ENCODE results near the gene SCLY.

SCLY gene

GRCh38 chr2:238098901-238099713 is 38.3 kb downstream of the SCLY start:
- DNase-seq, result no peak

DNA sequence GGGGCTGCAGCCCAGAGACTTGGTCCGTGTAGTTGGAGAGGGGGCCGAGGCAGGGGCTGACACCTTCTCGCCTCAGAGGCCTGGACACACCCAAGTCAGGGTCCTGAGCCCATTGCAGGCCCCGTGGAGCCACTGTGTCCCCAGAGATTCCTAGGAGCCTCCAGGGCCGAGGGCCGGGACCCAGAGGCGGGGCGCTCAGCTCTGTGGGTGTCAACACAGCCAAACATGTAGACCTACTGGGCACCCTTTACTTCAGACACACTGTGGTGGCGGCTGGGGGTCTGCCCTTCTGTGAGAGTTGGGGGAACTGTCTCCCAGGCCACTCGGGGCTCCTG is 38.9 kb downstream of the SCLY start:
- no peak for DNase-seq

DNA sequence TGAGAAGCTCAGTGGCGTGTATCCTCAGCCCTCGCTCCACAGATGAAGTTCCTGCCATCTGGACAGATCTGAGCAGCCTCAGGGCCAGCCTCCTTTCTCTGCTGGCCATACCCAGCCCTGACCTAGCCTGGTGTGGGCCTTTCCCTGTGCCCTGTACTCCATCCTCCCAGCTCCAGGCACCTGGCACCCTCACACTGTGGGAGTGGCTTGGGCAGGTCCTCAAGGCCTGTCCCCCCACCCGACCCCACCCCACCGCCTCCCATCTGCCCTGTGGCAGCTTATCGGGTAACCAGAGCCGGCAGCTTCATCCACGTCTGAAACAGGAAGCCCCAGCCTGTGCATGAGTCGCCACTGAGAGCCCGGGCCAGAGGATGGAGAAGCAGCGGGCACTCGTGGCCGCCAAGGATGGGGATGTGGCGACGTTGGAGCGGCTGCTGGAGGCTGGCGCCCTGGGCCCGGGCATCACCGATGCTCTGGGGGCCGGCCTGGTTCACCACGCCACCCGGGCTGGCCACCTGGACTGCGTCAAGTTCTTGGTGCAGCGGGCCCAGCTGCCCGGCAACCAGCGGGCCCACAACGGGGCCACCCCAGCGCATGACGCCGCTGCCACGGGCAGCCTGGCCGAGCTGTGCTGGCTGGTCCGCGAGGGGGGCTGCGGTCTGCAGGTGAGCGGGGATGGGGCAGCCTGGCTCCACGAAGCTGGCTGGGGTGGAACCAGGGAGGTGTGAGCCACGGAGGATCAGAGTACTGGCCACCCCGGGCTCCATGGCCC is 39.4 kb downstream of the SCLY start, which contains the start of gene ESPNL:
Gene ESPNL, plus strand, starts transcription at position 292 of the 772 bp plus-strand sequence. Its CDS starts 80 bp downstream, at position 372.
- DNase-seq, result no peak

- no peak for DNase-seq
Observed at GRCh38 chr2:238100821-238101771, 40.3 kb downstream of the SCLY start.

DNA sequence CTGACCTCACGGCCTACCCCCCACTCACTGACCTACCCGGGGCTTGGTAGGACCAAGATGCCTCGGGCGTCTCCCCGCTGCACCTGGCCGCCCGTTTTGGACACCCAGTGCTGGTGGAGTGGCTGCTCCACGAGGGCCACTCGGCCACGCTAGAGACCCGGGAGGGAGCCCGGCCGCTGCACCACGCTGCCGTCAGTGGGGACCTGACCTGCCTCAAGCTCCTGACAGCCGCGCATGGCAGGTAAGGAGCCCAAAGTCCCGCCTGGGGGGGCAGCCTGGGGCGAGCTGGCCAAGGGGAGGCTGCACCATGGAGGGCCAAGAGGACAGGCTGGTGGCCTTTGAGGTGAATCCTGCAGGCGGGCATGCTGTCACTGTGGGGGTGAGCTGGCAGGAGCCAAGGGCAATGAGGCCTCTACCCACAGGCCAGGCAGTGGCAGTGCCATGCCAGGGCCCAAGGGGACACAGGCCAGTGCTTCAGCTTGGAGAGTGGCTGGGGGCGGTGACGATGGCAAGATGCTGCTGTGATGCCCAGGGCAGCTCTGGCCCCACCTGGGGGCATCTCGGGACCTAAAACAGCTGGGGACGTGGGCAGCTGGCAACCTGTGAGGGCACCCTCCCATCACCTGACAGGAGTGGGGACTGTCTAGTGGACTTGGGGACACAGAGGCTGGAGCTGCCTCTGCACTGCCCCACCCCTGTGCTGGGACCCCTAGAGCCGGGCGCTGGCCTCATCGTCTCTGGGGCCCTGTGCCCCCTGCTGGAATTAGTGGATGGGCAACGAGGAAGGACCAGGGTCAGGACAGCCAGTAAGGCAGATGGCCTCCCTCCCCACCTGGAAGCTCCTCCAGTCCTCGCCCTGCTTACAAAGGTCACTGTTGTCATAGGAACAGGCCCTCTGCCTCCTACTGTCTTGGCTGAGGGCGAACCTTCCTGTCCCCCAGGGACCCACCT is 41.4 kb downstream of the SCLY start:
- peak; percentile 27 for DNase-seq

- no peak for DNase-seq
Observed at GRCh38 chr2:238102865-238103264, 42.1 kb downstream of the SCLY start.

- DNase-seq, result no peak
Observed at GRCh38 chr2:238103465-238104225, 42.8 kb downstream of the SCLY start.

DNA sequence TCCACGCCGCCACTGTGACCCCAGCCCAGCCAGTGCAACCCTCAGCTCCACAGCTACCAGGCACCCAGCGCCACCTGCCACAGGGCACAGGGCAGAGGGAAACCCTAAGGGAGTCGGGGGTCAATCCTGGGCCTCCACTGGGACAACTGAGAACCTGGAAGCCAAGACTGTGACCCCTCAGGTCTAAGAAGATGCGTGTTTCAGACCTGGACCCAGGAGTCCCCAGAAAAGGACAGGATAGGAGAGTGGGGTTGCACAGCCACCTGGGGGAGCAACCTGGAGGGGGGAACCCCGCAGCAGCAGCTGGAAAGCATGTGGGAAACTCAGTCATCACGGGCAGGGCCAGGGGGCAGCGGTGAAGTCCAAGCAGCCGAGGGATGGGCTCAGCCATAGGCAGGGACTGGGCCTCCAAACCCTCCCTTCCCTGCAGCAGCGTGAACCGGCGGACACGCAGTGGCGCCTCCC is 43.5 kb downstream of the SCLY start:
- no peak for DNase-seq

DNA sequence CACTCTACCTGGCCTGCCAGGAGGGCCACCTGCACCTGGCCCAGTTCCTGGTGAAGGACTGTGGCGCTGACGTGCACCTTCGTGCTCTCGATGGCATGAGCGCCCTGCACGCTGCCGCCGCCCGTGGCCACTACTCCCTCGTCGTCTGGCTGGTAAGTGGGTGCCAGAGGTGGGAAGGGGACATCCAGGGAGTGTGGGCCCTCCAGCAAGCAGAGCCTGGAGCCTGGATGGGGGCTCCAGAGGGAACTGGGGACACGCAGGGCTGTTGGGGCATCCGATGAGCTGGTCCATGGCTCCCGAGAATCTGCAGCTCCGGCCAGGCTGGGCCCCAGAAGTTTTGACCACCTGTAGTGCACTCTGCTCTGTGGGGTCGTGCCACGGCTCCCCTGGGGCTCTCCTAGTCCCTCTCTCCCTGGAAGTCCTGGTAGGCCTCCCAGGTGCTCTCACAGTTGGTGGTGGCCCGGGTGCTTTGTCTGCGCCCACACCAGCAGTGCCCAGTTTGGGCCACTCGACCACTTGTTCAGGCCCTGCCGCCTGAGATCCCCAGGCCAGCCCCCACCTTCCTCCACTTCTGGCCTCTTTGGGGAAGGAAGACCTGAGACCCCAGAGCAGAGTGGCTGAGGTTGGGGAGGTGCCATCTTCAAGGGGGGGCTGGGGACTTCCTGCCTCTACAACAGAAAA is 44.0 kb downstream of the SCLY start:
- DNase-seq, result no peak

GRCh38 chr2:238105506-238106338 is 44.9 kb downstream of the SCLY start:
- DNase-seq, result no peak

GRCh38 chr2:238106339-238106697 is 45.5 kb downstream of the SCLY start:
- DNase-seq, result no peak

- DNase-seq, result peak; percentile 93
Observed at GRCh38 chr2:238106698-238107524, 46.1 kb downstream of the SCLY start.

DNA sequence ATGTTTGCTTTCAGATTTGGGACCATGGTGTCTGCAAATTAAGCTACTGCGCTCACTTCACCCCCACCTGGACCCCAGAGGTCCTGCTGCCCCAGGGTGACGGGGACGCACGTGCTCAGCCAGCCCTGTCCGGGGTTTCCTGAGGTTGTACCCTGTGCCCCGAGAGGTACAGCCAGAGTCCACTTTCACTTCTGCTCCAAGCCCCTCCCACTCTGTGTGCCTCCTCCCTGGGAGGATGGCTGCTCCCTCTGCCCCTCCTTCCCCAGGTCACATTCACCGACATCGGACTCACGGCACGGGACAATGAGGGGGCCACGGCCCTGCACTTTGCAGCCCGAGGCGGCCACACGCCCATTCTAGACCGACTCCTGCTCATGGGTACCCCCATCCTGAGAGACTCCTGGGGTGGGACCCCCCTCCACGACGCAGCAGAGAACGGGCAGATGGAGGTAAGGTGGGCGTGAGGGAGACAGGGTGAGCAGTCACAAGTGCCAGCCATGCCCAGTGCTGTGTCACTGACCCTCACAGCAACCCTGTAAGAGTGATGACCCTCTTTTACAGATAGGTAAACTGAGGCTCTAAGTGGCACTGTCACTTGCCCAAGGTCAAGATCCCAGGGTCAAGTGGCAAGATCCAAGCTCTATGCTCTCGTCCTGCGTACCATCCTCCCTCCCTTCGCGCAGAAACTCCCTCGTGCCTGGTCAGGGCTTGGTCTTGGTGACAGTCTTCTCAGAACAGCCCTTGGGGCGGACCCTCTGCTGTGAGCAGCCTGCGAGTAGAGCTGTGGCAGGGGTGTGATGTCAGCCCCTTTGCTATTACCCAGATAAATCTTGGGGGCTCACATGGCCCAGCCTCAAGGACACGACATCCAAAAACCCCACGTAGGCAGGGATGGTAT is 47.0 kb downstream of the SCLY start:
- peak; percentile 96 for DNase-seq

DNA sequence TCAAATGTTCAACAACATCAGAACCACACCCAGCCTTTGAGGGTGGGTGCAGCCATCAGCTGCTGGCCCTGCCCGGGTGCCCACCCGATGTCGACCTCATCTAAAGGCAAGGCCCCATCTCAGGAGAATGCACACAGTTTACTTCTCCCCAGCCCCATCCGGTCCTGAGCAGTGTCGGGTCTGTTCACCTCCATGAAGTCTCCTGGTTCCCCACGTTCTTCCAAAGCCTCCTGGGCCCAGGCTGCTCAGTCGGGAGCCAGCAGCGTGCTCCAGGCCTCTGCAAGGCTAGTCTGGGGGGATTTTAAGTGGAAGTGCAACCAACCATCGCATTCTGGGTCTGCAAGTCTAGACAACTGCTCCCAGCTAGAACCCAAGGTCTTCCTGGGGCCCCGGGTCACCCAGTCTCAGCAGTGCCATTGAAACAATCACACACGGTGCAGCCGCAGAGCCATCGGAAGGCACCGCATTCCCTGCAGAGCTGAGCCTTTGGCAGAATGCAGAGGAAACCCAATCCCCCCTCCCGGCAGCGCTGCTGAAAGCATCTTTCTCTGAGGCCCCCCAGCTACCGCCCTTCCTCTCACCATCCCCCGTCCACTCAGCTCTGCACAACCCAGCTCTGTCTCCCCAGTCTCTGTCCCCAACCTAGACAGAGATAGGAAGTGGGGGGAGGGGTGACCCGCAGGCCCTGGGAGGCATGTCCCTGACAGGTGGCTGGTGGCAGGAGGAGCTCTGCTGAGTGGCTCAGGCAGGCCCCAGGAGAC is 47.8 kb downstream of the SCLY start:
- peak; percentile 83 for DNase-seq

- DNase-seq, result no peak
Observed at GRCh38 chr2:238113611-238114010, 52.8 kb downstream of the SCLY start.

GRCh38 chr2:238114331-238114841 is 53.6 kb downstream of the SCLY start:
- DNase-seq, result no peak

All from DMS53 (cell line).